DMS153 (cell line): ENCODE data around the gene NDRG4.

Source experiments
- DNase-seq: peaks from one replicate; lab custom pipeline; 2025; lab: John Stamatoyannopoulos, UW

The NDRG4 gene

GRCh38 chr16:58543685-58544084, 43.7 kb downstream of the NDRG4 start:
- DNase-seq: no peak

- no peak for DNase-seq
These were observed 48.4 kb downstream of the NDRG4 start for GRCh38 chr16:58548378-58548777.

GRCh38 chr16:58551496-58551895, 51.6 kb downstream of the NDRG4 start:
- no peak for DNase-seq

DNA sequence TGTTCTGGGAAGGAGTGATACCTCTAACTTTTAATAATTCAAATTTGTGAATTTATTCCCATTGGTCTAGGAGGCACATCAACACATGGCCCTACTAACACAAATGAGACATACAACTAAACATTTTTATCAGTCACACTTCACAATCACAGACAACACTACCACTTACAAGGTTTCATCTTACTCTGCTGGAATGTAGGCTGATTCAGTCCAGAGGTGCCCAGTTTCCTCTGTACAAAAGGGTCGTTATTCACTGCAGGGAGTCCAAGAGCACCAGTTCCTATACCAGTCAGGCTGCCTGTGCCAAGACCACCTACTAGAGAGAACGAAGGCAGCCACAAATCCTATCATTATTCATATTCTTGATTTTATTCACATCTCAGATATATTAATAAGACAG, 56.7 kb downstream of the NDRG4 start:
- no peak for DNase-seq
